Neural cell (in vitro differentiated cells): ENCODE measurements around the gene MAGEA1. TPM values are rescaled to one million over a fixed set of nuclear protein-coding genes. Genes with fewer than 3 reads are reported as not detected.
"Not testable (repeated sequence)": the region's sequence is repeated elsewhere in the genome, so short reads cannot be mapped to it uniquely, and the experiment has no call there.

Experiments used
- H2AFZ ChIP-seq: fragments of 200-600, 300-800 bp; sonication (generic), shearing (Covaris generic); 2 replicates; pipeline ENCODE4 v1.6.0; 2014; ENCODE audit warnings: low read depth, mild to moderate bottlenecking, antibody characterized with exemption, low read length, moderate library complexity
- H3F3A ChIP-seq: fragments of 200-600 bp; shearing (Covaris generic); 2 replicates; pipeline ENCODE4 v1.6.1; 2016; ENCODE audit warnings: mild to moderate bottlenecking, moderate library complexity, mixed read lengths, antibody characterized with exemption, low read length; ENCODE audit not compliant: insufficient read depth, poor library complexity, severe bottlenecking
- H3K27ac ChIP-seq: fragments of 200-600, 300-800 bp; sonication (generic), shearing (Covaris generic); 2 replicates; pipeline ENCODE4 v1.5.1; 2014; ENCODE audit warnings: mild to moderate bottlenecking, low read length, moderate library complexity
- H3K27me3 ChIP-seq: fragments of 300-800, 200-600 bp; sonication (generic), shearing (Covaris generic); 2 replicates; pipeline ENCODE4 v1.6.0; 2014; ENCODE audit warnings: mild to moderate bottlenecking, low read depth, low read length, moderate library complexity; ENCODE audit not compliant: insufficient read depth
- H3K36me3 ChIP-seq: fragments of 300-800, 200-600 bp; sonication (generic), shearing (Covaris generic); 2 replicates; pipeline ENCODE4 v1.5.1; 2014; ENCODE audit warnings: mild to moderate bottlenecking, antibody characterized with exemption, low read length, moderate library complexity; ENCODE audit not compliant: insufficient read depth
- H3K4me2 ChIP-seq: fragments of 300-800, 200-600 bp; sonication (generic), shearing (Covaris generic); 2 replicates; pipeline ENCODE4 v1.6.0; 2014; ENCODE audit warnings: mild to moderate bottlenecking, low read length
- H3K4me3 ChIP-seq: fragments of 300-800, 200-600 bp; sonication (generic), shearing (Covaris generic); 2 replicates; pipeline ENCODE4 v1.5.1; 2014; ENCODE audit warnings: mild to moderate bottlenecking, low read length, moderate library complexity
- H3K79me2 ChIP-seq: fragments of 200-600 bp; shearing (Covaris generic); replicated peaks from 2 replicates; pipeline ENCODE4 v1.6.0; 2014; ENCODE audit warnings: mild to moderate bottlenecking, low read length, moderate library complexity; ENCODE audit not compliant: insufficient read depth
- H3K9ac ChIP-seq: fragments of 300-800, 200-600 bp; sonication (generic), shearing (Covaris generic); 2 replicates; pipeline ENCODE4 v1.6.1; 2016; ENCODE audit warnings: mild to moderate bottlenecking, low read length, mixed read lengths
- H3K9me2 ChIP-seq: fragments of 200-600 bp; shearing (Covaris generic); 2 replicates; pipeline ENCODE4 v1.6.1; 2016; ENCODE audit warnings: mild to moderate bottlenecking, low read length, mixed read lengths; ENCODE audit not compliant: insufficient read depth
- H3K9me3 ChIP-seq: fragments of 200-600, 300-800 bp; sonication (generic), shearing (Covaris generic); 2 replicates; pipeline ENCODE4 v1.6.1; 2016; ENCODE audit warnings: mild to moderate bottlenecking, mixed run types, low read length, moderate library complexity, mixed read lengths
- H4K20me1 ChIP-seq: fragments of 200-600 bp; shearing (Covaris generic); 2 replicates; pipeline ENCODE4 v1.6.1; 2016; ENCODE audit warnings: mild to moderate bottlenecking, mixed run types; ENCODE audit not compliant: insufficient read depth
- EP300 ChIP-seq: fragments of 450-650 bp; conservative IDR thresholded peaks from 2 replicates; pipeline ENCODE4 v1.6.1; 2014; ENCODE audit warnings: antibody characterized with exemption, mild to moderate bottlenecking, moderate library complexity; ENCODE audit not compliant: poor library complexity, severe bottlenecking
- EZH2 ChIP-seq: fragments of 200-600, 300-800 bp; shearing (Covaris generic), sonication (generic); IDR thresholded peaks from 2 replicates; pipeline ENCODE4 v1.6.1; 2014; ENCODE audit warnings: antibody characterized with exemption, low read length, borderline replicate concordance, mild to moderate bottlenecking; ENCODE audit not compliant: insufficient read depth, poor library complexity, severe bottlenecking
- MXI1 ChIP-seq: fragments of 450-650 bp; conservative IDR thresholded peaks from 2 replicates; pipeline ENCODE4 v1.6.1; 2014; ENCODE audit warnings: antibody characterized with exemption, mild to moderate bottlenecking; ENCODE audit not compliant: poor library complexity, severe bottlenecking
- POLR2AphosphoS5 ChIP-seq: IDR thresholded peaks from 2 replicates; pipeline ENCODE4 v1.6.1; 2012
- RAD21 ChIP-seq: fragments of 450-650 bp; conservative IDR thresholded peaks from 2 replicates; pipeline ENCODE4 v1.6.1; 2014; ENCODE audit warnings: antibody characterized with exemption, mild to moderate bottlenecking, moderate library complexity
- REST ChIP-seq: IDR thresholded peaks from 2 replicates; pipeline ENCODE4 v1.6.1; 2012; ENCODE audit warnings: borderline replicate concordance
- SMC3 ChIP-seq: fragments of 450-650 bp; conservative IDR thresholded peaks from 2 replicates; pipeline ENCODE4 v1.6.1; 2014; ENCODE audit warnings: antibody characterized with exemption, mild to moderate bottlenecking, moderate library complexity; ENCODE audit not compliant: poor library complexity
- TAF1 ChIP-seq: IDR thresholded peaks from 2 replicates; pipeline ENCODE4 v1.6.1; 2012; ENCODE audit warnings: low read depth
- polyA plus RNA-seq: library from polyadenylated mRNA; depleted of rRNA; stranded (reverse); fragments of >200 nt; gene quantifications from 2 replicates; pipeline ENCODE4 v1.2.3, GENCODE V29; 2014
- TF ChIP-seq, protein P1 (sequence below): fragments of 450-650 bp; IDR thresholded peaks from 2 replicates; pipeline ENCODE4 v1.5.1; 2014; ENCODE audit warnings: antibody characterized with exemption, mild to moderate bottlenecking, moderate library complexity; ENCODE audit not compliant: poor library complexity, severe bottlenecking

MAGEA1 gene
- polyA plus RNA-seq, 1 donor from 2014 or later = not detected

- Histone ChIP-seq H3K9me3 (no peaks in the 10 kb centered on the region), H3K9me2 (no peaks in the 10 kb centered on the region), H3K9ac (no peak overlapping the region), H3K36me3 (no peaks in the 10 kb centered on the region), H3K27me3 (no peaks in the 10 kb centered on the region), H3K4me2 (no peak overlapping the region), H3K79me2 (no peaks in the 10 kb centered on the region), H3F3A (no peaks in the 10 kb centered on the region), H2AFZ (no peak overlapping the region), H4K20me1 (no peaks in the 10 kb centered on the region), H3K4me3 (no peak overlapping the region), H3K27ac (no peak overlapping the region)
- no peak for TF ChIP-seq MXI1
- TF ChIP-seq, protein P1, sequence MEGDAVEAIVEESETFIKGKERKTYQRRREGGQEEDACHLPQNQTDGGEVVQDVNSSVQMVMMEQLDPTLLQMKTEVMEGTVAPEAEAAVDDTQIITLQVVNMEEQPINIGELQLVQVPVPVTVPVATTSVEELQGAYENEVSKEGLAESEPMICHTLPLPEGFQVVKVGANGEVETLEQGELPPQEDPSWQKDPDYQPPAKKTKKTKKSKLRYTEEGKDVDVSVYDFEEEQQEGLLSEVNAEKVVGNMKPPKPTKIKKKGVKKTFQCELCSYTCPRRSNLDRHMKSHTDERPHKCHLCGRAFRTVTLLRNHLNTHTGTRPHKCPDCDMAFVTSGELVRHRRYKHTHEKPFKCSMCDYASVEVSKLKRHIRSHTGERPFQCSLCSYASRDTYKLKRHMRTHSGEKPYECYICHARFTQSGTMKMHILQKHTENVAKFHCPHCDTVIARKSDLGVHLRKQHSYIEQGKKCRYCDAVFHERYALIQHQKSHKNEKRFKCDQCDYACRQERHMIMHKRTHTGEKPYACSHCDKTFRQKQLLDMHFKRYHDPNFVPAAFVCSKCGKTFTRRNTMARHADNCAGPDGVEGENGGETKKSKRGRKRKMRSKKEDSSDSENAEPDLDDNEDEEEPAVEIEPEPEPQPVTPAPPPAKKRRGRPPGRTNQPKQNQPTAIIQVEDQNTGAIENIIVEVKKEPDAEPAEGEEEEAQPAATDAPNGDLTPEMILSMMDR = no peak
- TF ChIP-seq RAD21 = no peak
- TF ChIP-seq EP300 = no peak
- no peak for TF ChIP-seq TAF1
- TF ChIP-seq POLR2AphosphoS5 = no peak
- no peak for TF ChIP-seq EZH2
- TF ChIP-seq REST = no peak
- TF ChIP-seq SMC3 = no peak
Observed at GRCh38 chrX:153161952-153162351, 17.1 kb upstream of the MAGEA1 start.

GRCh38 chrX:153164733-153165132, 14.4 kb upstream of the MAGEA1 start:
- Histone ChIP-seq H3K36me3 (no peaks in the 10 kb centered on the region), H4K20me1 (no peaks in the 10 kb centered on the region), H3K79me2 (no peaks in the 10 kb centered on the region), H2AFZ (no peak overlapping the region), H3K27ac (no peak overlapping the region), H3K27me3 (no peaks in the 10 kb centered on the region), H3K9me3 (no peaks in the 10 kb centered on the region), H3K9ac (no peak overlapping the region), H3F3A (no peaks in the 10 kb centered on the region), H3K4me2 (no peak overlapping the region), H3K4me3 (no peak overlapping the region), H3K9me2 (no peaks in the 10 kb centered on the region)
- TF ChIP-seq EP300 (no peak), TAF1 (no peak), RAD21 (no peak), EZH2 (no peak), POLR2AphosphoS5 (no peak), SMC3 (no peak)
- TF ChIP-seq, protein P1 = no peak

DNA sequence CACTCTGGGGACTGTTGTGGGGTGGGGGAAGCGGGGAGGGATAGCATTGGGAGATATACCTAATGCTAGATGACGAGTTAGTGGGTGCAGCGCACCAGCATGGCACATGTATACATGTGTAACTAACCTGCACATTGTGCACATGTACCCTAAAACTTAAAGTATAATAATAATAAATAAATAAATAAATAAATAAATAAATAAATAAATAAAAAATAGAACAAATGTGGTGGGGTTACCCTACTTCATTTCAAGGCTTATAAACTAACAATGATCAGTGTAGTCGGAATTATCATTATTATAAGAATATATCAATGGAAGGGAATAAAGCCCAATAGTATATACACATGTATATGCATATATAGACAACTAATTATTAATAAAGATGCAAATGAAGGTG, 10.7 kb upstream of the MAGEA1 start:
- not testable (repeated sequence) for H3K9me3 ChIP-seq, H4K20me1 ChIP-seq, H3K9ac ChIP-seq, H3K27me3 ChIP-seq, H3K4me2 ChIP-seq, H3K79me2 ChIP-seq, H3K4me3 ChIP-seq, H3F3A ChIP-seq, H3K27ac ChIP-seq, H2AFZ ChIP-seq, H3K36me3 ChIP-seq, H3K9me2 ChIP-seq
